ENCODE data around the gene VAMP8.

GRCh38 chr2:85594715-85595300 is 17.4 kb downstream of the VAMP8 start:
- TF ChIP-seq, protein P1, sequence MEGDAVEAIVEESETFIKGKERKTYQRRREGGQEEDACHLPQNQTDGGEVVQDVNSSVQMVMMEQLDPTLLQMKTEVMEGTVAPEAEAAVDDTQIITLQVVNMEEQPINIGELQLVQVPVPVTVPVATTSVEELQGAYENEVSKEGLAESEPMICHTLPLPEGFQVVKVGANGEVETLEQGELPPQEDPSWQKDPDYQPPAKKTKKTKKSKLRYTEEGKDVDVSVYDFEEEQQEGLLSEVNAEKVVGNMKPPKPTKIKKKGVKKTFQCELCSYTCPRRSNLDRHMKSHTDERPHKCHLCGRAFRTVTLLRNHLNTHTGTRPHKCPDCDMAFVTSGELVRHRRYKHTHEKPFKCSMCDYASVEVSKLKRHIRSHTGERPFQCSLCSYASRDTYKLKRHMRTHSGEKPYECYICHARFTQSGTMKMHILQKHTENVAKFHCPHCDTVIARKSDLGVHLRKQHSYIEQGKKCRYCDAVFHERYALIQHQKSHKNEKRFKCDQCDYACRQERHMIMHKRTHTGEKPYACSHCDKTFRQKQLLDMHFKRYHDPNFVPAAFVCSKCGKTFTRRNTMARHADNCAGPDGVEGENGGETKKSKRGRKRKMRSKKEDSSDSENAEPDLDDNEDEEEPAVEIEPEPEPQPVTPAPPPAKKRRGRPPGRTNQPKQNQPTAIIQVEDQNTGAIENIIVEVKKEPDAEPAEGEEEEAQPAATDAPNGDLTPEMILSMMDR (IDR thresholded peaks at IDR 0.05) = no peak
- no peak for TF ChIP-seq POLR2A (IDR thresholded peaks at IDR 0.05)
